ENCODE data around the gene FRMPD1.

DNA sequence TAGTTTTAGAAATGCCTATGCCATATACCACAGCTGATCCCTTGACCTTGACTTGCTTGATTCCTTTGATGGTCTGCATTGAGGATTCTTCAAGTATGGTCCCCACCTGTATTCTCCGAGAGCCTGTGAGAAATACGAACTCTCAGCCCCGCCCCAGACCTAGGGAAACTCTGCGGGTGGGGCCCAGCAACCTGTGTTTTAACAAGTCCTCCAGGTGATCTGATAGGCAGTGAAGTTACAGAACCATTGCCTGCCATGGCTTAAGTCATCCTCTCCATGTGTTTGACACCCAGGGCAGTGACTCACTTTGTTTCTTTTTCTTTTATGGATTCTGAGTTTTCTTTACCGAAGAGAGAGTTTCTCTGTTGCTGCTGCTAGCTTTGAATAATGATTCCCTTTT lies 18.5 kb downstream of the FRMPD1 start:
- no peak for TF ChIP-seq CTCF (IDR thresholded peaks at IDR 0.05)
- no peak for TF ChIP-seq POLR2A (IDR thresholded peaks at IDR 0.05; ENCODE audit: low read depth)
- TF ChIP-seq EP300 (IDR thresholded peaks at IDR 0.05), result no peak
